Activated naive CD8-positive, alpha-beta T cell (primary cell): ENCODE measurements around the gene AAMDC.
"Not testable (repeated sequence)": the region's sequence is repeated elsewhere in the genome, so short reads cannot be mapped to it uniquely, and the experiment has no call there.

Experiments used
- H3K27ac Mint-ChIP-seq: one replicate; pipeline ENCODE4 v1.8.0; 2021; ENCODE audit warnings: mixed read lengths
- H3K27me3 Mint-ChIP-seq: one replicate; pipeline ENCODE4 v1.8.0; 2021; ENCODE audit warnings: mixed read lengths
- H3K36me3 Mint-ChIP-seq: one replicate; pipeline ENCODE4 v1.8.0; 2021; ENCODE audit warnings: mixed read lengths
- H3K4me1 Mint-ChIP-seq: one replicate; pipeline ENCODE4 v1.8.0; 2021; ENCODE audit warnings: low read depth, mixed read lengths
- H3K4me3 Mint-ChIP-seq: one replicate; pipeline ENCODE4 v1.8.0; 2021; ENCODE audit warnings: mild to moderate bottlenecking, mixed read lengths
- H3K9me3 Mint-ChIP-seq: one replicate; pipeline ENCODE4 v1.8.0; 2021; ENCODE audit warnings: low read depth, mixed read lengths

Gene AAMDC

DNA sequence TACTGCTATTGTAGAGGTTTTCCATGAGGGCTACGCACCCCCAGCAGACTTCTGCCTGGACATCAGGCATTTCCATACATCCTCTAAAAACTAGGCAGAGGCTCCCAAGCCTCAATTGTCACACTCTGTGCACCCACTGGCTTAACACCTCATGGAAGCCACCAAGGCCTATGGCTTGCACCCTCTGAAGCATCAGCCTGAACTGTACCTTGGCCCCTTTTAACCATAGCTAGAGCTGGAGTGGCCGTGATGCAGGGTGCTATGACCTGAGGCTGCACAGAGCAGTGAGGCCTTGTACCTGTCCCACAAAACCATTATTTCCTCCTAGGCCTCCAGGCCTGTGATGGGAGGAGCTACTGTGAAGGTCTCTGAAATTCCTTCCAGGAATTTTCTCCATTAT is 33.9 kb downstream of the AAMDC start:
- no peaks in the 10 kb centered on the region for H3K4me1 Mint-ChIP-seq
- no peaks in the 10 kb centered on the region for H3K27me3 Mint-ChIP-seq
- no peak overlapping the region for H3K27ac Mint-ChIP-seq
- peaks cover 30% of the 10 kb centered on the region for H3K36me3 Mint-ChIP-seq
- no peak overlapping the region for H3K4me3 Mint-ChIP-seq
- H3K9me3 Mint-ChIP-seq: peaks cover 5% of the 10 kb centered on the region

DNA sequence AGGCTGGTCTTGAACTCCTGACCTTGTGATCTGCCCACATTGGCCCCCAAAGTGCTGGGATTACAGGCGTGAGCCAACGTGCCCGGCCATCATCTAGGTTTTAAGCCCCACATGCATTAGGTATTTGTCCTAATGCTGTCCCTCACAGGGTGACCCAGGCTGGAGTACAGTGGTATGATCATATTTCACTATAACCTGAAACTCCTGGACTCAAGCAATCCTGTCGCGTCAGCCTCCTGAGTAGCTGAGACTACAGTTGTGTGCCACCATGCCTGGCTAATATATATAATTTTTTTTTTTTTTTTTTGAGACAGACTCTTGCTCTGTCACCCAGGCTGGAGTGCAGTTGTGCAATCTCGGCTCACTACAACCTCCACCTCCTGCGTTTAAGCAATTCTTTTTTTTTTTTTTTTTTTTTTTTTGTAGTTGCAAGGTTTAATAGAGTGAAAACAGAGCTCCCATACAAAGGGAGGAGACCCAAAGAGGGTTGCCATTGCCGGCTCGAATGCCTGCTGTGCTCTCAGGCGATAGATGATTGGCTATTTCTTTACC is 37.0 kb downstream of the AAMDC start:
- not testable (repeated sequence) for H3K27ac Mint-ChIP-seq, H3K4me1 Mint-ChIP-seq, H3K27me3 Mint-ChIP-seq, H3K4me3 Mint-ChIP-seq, H3K9me3 Mint-ChIP-seq
- peaks cover 23% of the 10 kb centered on the region for H3K36me3 Mint-ChIP-seq

DNA sequence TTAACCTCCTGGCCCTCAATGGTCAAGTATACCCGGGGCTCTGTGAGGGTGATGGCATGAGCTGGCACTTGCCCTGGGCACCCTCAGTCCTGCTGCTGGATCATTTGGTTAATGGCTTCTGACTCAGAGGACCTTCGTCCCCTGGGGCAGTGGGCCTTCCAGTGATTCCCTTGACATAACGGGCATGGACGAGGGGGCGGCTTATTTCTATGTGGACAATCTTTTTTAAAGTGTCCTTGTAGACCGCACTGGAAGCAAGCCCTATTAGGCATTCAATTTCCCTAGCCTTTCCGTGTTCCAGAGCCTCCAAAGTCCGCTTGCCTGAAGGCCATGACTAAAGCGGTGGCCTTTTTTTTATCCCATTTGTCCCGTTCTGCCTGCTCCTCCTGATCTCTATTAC is 40.5 kb downstream of the AAMDC start:
- not testable (repeated sequence) for H3K4me1 Mint-ChIP-seq, H3K9me3 Mint-ChIP-seq, H3K4me3 Mint-ChIP-seq, H3K27ac Mint-ChIP-seq, H3K27me3 Mint-ChIP-seq
- peaks cover 10% of the 10 kb centered on the region for H3K36me3 Mint-ChIP-seq

DNA sequence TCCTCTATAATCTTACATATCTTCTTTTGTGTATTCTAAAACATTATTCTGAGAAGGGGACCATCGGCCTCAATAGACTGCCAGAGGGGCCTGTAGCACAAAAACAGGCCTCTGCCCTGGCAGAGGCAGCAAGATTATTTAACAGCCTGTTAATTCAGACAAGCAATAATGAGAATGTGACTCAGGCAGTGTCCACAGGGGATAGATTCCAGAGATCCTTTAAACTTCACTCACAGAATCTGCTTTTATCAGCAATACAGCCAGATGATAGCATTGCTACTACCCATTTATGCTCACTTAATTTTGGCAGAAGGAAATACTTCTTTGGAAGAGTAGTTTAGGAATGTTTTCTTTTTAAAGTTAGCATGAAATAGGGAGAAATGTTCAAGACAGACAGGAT is 44.9 kb downstream of the AAMDC start:
- H3K27ac Mint-ChIP-seq: no peak overlapping the region
- H3K4me1 Mint-ChIP-seq: no peaks in the 10 kb centered on the region
- no peak overlapping the region for H3K4me3 Mint-ChIP-seq
- H3K9me3 Mint-ChIP-seq: no peaks in the 10 kb centered on the region
- no peaks in the 10 kb centered on the region for H3K27me3 Mint-ChIP-seq
- peaks cover 8% of the 10 kb centered on the region for H3K36me3 Mint-ChIP-seq

DNA sequence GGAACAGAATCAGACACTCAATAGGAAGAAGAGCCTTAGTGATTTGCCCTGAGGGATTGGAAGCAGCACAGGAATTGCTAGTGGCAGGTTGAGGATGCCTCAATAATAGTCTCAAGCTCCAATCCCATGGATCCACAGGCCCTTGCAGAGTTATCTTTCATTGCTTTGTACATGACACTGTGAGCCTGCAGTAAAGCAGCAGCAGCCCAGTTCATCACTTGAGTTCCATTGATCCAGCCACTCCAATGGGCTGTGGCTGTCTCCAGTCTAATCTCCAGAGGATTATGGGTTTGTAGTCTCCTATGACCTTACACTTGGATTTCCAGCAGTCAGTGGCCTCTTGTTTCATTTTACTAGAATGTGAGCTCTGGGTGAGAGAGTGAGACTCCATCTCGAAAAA is 45.4 kb downstream of the AAMDC start:
- no peaks in the 10 kb centered on the region for H3K9me3 Mint-ChIP-seq
- no peak overlapping the region for H3K4me3 Mint-ChIP-seq
- no peaks in the 10 kb centered on the region for H3K4me1 Mint-ChIP-seq
- no peak overlapping the region for H3K27ac Mint-ChIP-seq
- no peaks in the 10 kb centered on the region for H3K27me3 Mint-ChIP-seq
- H3K36me3 Mint-ChIP-seq: peaks cover 8% of the 10 kb centered on the region

DNA sequence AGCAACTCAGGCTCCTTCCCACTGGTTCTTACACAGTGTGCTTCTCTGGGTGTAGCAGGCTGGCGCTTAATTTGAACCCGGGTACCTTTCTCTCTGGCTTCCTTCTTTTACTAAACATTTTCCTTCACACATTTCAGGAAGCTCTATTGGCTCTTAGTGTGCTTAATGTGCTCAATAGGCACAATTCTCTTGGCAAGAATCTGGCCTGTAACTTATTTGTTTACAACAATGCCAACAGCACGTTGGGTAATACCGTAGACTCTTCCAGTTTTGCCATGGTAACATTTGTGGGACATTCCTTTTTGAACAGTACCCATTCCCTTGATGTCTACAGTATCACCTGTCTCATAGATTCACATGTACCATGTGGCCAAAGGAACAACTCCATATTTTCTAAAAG is 47.8 kb downstream of the AAMDC start:
- H3K27me3 Mint-ChIP-seq: no peaks in the 10 kb centered on the region
- no peaks in the 10 kb centered on the region for H3K9me3 Mint-ChIP-seq
- peaks cover 12% of the 10 kb centered on the region for H3K36me3 Mint-ChIP-seq
- no peak overlapping the region for H3K4me3 Mint-ChIP-seq
- no peak overlapping the region for H3K27ac Mint-ChIP-seq
- H3K4me1 Mint-ChIP-seq: no peaks in the 10 kb centered on the region

DNA sequence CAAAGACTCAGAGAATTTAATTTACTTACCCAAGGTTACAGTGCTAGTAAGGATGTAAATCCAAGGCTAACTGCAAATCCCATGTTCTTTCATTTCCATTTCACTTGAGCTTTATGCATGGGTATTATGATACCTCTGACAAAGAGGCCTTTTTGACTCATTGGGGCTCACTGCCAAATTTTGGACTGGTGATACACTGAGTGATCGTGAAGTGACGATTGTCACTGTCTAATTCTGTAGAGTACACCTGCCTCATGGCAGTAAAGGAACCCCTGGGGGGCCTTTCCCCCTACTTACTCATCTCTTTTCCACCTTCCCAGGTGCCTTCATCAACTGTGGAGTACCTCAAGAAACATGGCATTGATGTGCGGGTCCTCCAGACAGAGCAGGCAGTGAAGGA is 50.9 kb downstream of the AAMDC start:
- peaks cover 12% of the 10 kb centered on the region for H3K36me3 Mint-ChIP-seq
- no peaks in the 10 kb centered on the region for H3K27me3 Mint-ChIP-seq
- H3K27ac Mint-ChIP-seq: no peak overlapping the region
- no peak overlapping the region for H3K4me3 Mint-ChIP-seq
- no peaks in the 10 kb centered on the region for H3K9me3 Mint-ChIP-seq
- H3K4me1 Mint-ChIP-seq: no peaks in the 10 kb centered on the region

DNA sequence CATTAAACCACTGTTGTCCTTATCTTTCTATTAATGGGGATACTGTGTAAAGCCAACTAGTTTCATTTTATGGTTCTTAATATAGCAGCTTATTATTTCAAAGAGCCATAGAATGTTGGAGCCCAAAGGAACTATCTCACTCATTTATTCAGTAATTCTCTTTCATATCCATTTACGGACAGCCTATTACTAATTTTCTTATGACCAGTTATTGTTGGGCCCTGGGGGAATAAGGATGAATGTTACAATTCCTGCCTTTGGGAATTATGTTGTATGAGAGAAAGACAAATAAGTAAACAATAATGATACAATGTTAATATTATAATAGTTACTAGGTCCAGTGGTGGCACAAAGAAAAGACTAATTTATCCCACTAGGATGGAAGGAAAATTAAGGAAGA is 52.4 kb downstream of the AAMDC start:
- no peak overlapping the region for H3K27ac Mint-ChIP-seq
- H3K27me3 Mint-ChIP-seq: no peaks in the 10 kb centered on the region
- H3K4me3 Mint-ChIP-seq: no peak overlapping the region
- peaks cover 9% of the 10 kb centered on the region for H3K36me3 Mint-ChIP-seq
- H3K4me1 Mint-ChIP-seq: no peaks in the 10 kb centered on the region
- H3K9me3 Mint-ChIP-seq: no peaks in the 10 kb centered on the region

DNA sequence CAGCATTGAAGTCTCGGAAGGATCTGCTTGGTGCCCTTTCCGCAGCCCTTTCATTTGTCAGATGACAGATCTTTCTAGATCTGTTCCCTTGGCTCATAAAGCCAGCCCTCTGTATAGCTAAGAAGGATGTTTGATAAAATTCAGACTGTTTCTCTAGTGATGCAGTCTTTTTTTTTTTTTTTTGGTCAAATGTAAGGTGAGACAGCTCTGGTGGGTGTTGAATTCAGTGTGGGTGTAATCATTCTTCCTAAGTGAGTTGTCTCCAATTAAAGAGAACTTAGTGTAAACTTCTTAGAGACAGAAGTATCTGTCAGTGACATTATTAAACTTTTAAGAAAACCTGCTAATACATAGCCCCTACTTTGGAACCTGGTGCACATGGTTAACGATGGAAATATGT is 53.3 kb downstream of the AAMDC start:
- no peak overlapping the region for H3K27ac Mint-ChIP-seq
- peaks cover under 1% of the 10 kb centered on the region for H3K4me1 Mint-ChIP-seq
- no peaks in the 10 kb centered on the region for H3K27me3 Mint-ChIP-seq
- no peaks in the 10 kb centered on the region for H3K9me3 Mint-ChIP-seq
- peaks cover 9% of the 10 kb centered on the region for H3K36me3 Mint-ChIP-seq
- H3K4me3 Mint-ChIP-seq: no peak overlapping the region

DNA sequence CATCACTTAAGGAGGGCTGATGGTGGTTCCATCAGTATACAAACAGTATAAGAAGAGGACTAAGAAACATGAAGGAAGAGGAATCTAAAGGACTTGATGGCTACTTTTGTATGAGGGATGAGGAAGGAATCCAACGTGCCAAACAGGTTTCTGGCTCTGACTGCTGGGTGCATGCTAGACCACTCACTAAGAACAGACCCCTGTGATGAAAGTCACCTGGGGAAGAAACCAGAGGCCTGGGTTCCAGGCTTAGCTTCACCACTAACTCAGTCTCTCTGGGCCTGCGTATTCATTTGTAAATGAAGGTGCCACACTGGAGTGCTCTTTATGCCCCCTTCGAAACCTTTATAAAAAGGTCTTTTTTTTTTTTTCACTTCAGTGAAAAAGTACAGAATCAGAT is 55.1 kb downstream of the AAMDC start:
- Mint-ChIP-seq H3K27ac (no peak overlapping the region), H3K36me3 (peaks cover 8% of the 10 kb centered on the region), H3K27me3 (no peaks in the 10 kb centered on the region), H3K9me3 (no peaks in the 10 kb centered on the region), H3K4me1 (peaks cover 2% of the 10 kb centered on the region), H3K4me3 (no peak overlapping the region)

DNA sequence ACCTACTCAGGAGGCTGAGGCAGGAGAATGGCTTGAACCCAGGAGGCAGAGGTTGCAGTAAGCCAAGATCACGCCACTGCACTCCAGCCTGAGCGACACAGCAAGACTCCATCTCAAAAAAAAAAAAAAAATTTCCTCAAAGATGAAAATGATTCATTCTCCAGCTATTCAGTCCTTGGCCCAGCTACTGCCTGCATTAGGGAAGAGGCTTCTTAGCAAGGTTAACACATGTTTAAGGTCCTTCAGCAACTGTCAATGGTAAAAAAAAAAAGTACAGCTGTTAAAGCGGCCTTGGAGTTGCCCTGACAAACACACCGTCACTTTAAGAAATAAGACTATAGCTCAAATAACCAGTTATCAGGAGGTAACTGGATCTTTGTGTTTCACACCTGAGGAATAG is 57.3 kb downstream of the AAMDC start:
- H3K27me3 Mint-ChIP-seq, H3K27ac Mint-ChIP-seq, H3K4me1 Mint-ChIP-seq, H3K9me3 Mint-ChIP-seq, H3K36me3 Mint-ChIP-seq, H3K4me3 Mint-ChIP-seq: not testable (repeated sequence)

DNA sequence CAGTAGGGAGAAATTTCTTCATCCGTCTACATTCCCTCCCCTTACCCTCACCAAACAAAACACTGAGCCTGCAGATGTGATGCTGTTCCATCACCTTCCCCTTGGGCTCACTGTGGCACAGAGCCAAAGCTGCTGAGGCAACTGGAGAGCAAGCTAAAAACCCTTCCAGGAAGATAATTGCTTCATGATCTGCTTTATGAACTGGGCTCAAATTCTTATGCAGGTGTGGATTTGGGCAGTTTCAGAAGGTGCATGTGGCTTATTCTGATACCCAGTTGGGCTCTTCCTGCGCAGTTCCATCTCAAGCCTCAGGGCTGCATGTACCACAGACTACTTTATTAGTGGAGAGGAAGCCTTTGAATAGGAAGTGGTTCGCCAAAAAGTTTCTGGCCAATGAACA is 58.3 kb downstream of the AAMDC start:
- H3K27ac Mint-ChIP-seq: peak overlapping the region; percentile 34
- peaks cover 4% of the 10 kb centered on the region for H3K36me3 Mint-ChIP-seq
- no peaks in the 10 kb centered on the region for H3K27me3 Mint-ChIP-seq
- H3K9me3 Mint-ChIP-seq: no peaks in the 10 kb centered on the region
- no peak overlapping the region for H3K4me3 Mint-ChIP-seq
- H3K4me1 Mint-ChIP-seq: peaks cover 2% of the 10 kb centered on the region

DNA sequence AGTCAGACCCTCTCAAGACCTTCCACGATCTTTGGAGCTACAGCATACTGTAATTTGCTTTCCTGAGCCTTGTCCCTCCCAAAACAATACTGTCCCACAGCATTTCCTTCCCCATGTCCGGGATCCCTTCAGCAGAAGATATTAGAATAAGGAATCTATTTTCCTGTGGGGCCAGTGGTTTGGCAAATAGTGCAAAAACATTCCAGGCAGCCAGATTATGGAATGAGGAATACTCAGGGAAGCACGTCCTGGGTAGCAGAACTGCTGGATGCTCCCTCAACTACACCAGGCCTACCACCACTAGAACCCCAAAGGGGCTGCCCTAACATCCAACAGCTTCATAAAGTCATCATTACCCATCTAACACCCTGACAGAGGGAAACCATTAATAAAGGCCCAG is 61.5 kb downstream of the AAMDC start:
- Mint-ChIP-seq H3K27me3 (no peaks in the 10 kb centered on the region), H3K4me3 (no peak overlapping the region), H3K27ac (no peak overlapping the region), H3K9me3 (no peaks in the 10 kb centered on the region), H3K36me3 (peaks cover 4% of the 10 kb centered on the region), H3K4me1 (peaks cover 2% of the 10 kb centered on the region)

DNA sequence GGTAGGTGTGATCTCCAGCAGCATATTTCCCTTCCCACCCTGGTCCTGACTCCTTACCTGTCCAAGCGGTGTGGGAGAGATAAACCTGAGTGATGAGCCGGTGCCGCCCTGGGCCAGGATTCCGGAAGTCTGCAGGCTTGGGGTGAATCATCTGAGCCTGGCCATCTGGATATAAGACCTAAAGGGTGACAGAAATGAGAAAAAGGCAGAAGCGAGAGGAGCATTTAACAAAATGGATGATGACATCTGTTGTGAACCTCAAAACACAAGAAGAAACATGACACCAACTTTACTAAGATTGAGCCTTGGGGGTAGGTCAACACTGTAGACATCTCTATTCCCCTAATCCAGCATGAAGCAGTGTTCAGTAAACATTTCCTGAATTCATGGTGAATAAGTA is 62.8 kb downstream of the AAMDC start:
- peaks cover 2% of the 10 kb centered on the region for H3K4me1 Mint-ChIP-seq
- H3K27ac Mint-ChIP-seq: peak overlapping the region; percentile 50
- H3K27me3 Mint-ChIP-seq: no peaks in the 10 kb centered on the region
- peaks cover 6% of the 10 kb centered on the region for H3K36me3 Mint-ChIP-seq
- no peaks in the 10 kb centered on the region for H3K9me3 Mint-ChIP-seq
- H3K4me3 Mint-ChIP-seq: no peak overlapping the region

DNA sequence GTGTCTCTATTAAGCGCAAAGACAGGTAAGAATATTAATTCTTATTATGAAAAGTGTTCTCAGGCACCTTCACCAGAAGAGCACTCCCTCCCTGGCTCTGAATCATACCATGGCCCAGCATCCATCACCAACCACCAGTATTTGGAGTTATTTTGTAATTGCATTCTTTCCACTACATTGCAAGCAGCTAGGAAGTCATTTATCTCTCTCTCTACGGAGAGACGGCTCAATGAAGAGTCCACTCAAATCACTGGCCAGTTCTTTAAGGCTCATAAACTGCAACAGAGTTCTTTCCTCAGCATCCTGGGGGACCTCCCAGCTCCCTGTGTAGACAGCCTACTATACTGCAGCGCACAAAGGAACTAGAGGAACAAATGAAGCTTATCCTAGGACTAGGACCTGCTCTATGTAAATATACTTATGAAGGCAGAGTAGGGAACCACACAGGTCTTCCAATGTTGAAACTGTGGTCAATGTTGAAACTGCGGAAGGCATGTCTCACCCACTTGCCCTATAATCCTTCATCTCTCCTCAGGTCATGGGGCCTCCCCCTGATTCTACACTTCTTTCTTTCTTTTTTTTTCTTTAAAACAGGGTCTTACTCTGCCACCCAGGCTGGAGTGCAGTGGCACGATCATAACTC is 63.4 kb downstream of the AAMDC start:
- peaks cover under 1% of the 10 kb centered on the region for H3K4me1 Mint-ChIP-seq
- H3K9me3 Mint-ChIP-seq: no peaks in the 10 kb centered on the region
- H3K36me3 Mint-ChIP-seq: peaks cover 6% of the 10 kb centered on the region
- no peak overlapping the region for H3K27ac Mint-ChIP-seq
- H3K4me3 Mint-ChIP-seq: no peak overlapping the region
- no peaks in the 10 kb centered on the region for H3K27me3 Mint-ChIP-seq

DNA sequence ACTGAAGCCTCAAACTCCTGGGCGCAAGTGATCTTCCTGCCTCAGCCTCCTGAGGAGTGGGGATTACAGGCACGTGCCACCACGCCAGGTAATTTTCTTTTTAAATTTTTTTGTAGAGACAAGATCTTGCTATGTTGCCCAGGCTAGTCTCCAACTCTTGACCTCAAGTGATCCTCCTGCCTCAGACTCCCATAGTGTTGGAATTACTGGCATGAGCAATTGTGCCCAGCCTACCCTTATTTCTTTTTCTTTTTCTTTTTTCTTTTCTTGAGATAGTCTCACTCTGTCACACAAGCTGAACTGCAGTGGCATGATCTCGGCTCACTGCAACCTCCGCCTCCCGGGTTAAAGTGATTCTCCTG is 63.9 kb downstream of the AAMDC start:
- H3K4me3 Mint-ChIP-seq: no peak overlapping the region
- peaks cover 6% of the 10 kb centered on the region for H3K36me3 Mint-ChIP-seq

More for the DNA sequence above, 63.9 kb downstream of the AAMDC start:
- Mint-ChIP-seq H3K27ac (no peak overlapping the region), H3K9me3 (no peaks in the 10 kb centered on the region), H3K27me3 (no peaks in the 10 kb centered on the region), H3K4me1 (no peaks in the 10 kb centered on the region)
